ACC112 (cell line): ENCODE measurements around the gene DLG2.

Experiments
- H2AFZ ChIP-seq: fragments of 200-600 bp; sonication (generic); one replicate; pipeline ENCODE4 v1.6.0; 2017; ENCODE audit warnings: antibody characterized with exemption, low read length; ENCODE audit not compliant: unreplicated experiment
- H3K27ac ChIP-seq: fragments of 200-600 bp; sonication (generic); 2 replicates; pipeline ENCODE4 v1.5.1; 2014; ENCODE audit warnings: low read depth, mild to moderate bottlenecking, antibody characterized with exemption, low read length, moderate library complexity
- H3K27me3 ChIP-seq: fragments of 200-600 bp; sonication (generic); 2 replicates; pipeline ENCODE4 v1.6.1; 2014; ENCODE audit warnings: mild to moderate bottlenecking, antibody characterized with exemption, low read length, moderate library complexity, mixed read lengths; ENCODE audit not compliant: insufficient read depth
- H3K36me3 ChIP-seq: fragments of 200-600 bp; sonication (generic); 2 replicates; pipeline ENCODE4 v1.6.1; 2016; ENCODE audit warnings: mild to moderate bottlenecking, antibody characterized with exemption, low read length, moderate library complexity, mixed read lengths; ENCODE audit not compliant: insufficient read depth
- H3K4me1 ChIP-seq: fragments of 200-600 bp; sonication (generic); one replicate; pipeline ENCODE4 v1.6.1; 2016; ENCODE audit warnings: low read length, mixed read lengths; ENCODE audit not compliant: insufficient read depth, unreplicated experiment, control insufficient read depth
- H3K4me3 ChIP-seq: fragments of 200-600 bp; sonication (generic); 2 replicates; pipeline ENCODE4 v1.5.1; 2014; ENCODE audit warnings: mild to moderate bottlenecking, low read depth, low read length
- H3K79me2 ChIP-seq: fragments of 200-600 bp; sonication (generic); one replicate; pipeline ENCODE4 v1.6.0; 2016; ENCODE audit warnings: low read length; ENCODE audit not compliant: control insufficient read depth, unreplicated experiment, insufficient read depth

DLG2 gene

GRCh38 chr11:84828616-84829015 lies 798.5 kb downstream of the DLG2 start:
- H3K79me2 ChIP-seq: no peaks in the 10 kb centered on the region
- no peaks in the 10 kb centered on the region for H3K36me3 ChIP-seq
- H2AFZ ChIP-seq: no peak overlapping the region
- H3K4me1 ChIP-seq: no peaks in the 10 kb centered on the region
- no peaks in the 10 kb centered on the region for H3K27me3 ChIP-seq
- H3K4me3 ChIP-seq: no peak overlapping the region
- no peak overlapping the region for H3K27ac ChIP-seq

GRCh38 chr11:84825106-84825660 lies 802.0 kb downstream of the DLG2 start:
- Histone ChIP-seq H3K4me3 (no peak overlapping the region), H2AFZ (no peak overlapping the region), H3K79me2 (no peaks in the 10 kb centered on the region), H3K36me3 (no peaks in the 10 kb centered on the region), H3K27ac (no peak overlapping the region), H3K4me1 (no peaks in the 10 kb centered on the region), H3K27me3 (no peaks in the 10 kb centered on the region)

DNA sequence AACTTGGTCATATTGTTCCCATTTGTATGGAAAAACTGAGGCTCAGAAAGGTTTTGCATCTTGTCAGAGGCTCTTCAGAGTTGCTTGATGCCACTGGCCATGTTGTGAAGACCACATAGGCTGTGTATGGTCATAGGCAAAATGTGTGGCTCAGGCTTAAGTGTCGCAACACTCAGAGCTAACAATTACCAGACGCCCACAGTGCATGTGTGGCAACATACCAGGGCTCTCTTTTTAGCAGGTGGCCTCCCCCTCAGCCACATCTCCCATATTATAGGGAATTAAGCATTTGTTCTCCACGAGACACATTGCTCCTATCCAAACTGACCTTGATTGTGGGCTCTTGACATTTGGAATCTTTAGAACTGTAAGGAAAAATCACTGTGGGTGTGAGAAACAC lies 802.5 kb downstream of the DLG2 start:
- no peaks in the 10 kb centered on the region for H3K79me2 ChIP-seq
- H3K27me3 ChIP-seq: no peaks in the 10 kb centered on the region
- no peak overlapping the region for H2AFZ ChIP-seq
- H3K27ac ChIP-seq: no peak overlapping the region
- H3K36me3 ChIP-seq: no peaks in the 10 kb centered on the region
- H3K4me3 ChIP-seq: no peak overlapping the region
- peaks cover under 1% of the 10 kb centered on the region for H3K4me1 ChIP-seq

GRCh38 chr11:84819537-84819936 lies 807.6 kb downstream of the DLG2 start:
- Histone ChIP-seq H3K4me3 (no peak overlapping the region), H3K27me3 (no peaks in the 10 kb centered on the region), H3K4me1 (peaks cover 11% of the 10 kb centered on the region), H3K36me3 (no peaks in the 10 kb centered on the region), H3K27ac (no peak overlapping the region), H2AFZ (no peak overlapping the region), H3K79me2 (no peaks in the 10 kb centered on the region)

GRCh38 chr11:84819128-84819527 lies 808.0 kb downstream of the DLG2 start:
- Histone ChIP-seq H3K79me2 (no peaks in the 10 kb centered on the region), H3K4me1 (peaks cover 11% of the 10 kb centered on the region), H3K27me3 (no peaks in the 10 kb centered on the region), H3K27ac (no peak overlapping the region), H3K4me3 (no peak overlapping the region), H2AFZ (no peak overlapping the region), H3K36me3 (no peaks in the 10 kb centered on the region)

DNA sequence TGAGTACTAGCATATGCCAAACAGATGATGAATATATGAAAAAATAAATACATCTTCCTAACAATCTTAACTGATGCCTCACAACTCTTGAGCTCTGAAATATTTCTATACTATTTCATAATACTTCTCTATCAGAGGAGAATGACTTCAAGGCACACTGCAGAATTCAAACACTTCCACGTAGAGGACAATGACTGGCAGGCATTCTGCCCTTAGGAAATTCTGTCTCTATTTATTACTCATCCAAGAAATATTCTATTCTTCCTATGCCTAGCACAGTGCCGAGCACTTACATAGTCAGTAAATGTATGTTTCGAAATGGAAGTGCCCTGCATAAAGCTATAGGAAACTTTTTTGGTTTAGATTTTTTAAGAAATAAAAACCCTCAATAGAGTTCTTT lies 809.1 kb downstream of the DLG2 start:
- no peaks in the 10 kb centered on the region for H3K27me3 ChIP-seq
- no peaks in the 10 kb centered on the region for H3K79me2 ChIP-seq
- H3K27ac ChIP-seq: no peak overlapping the region
- H3K4me3 ChIP-seq: no peak overlapping the region
- no peaks in the 10 kb centered on the region for H3K36me3 ChIP-seq
- H2AFZ ChIP-seq: no peak overlapping the region
- peaks cover 11% of the 10 kb centered on the region for H3K4me1 ChIP-seq

DNA sequence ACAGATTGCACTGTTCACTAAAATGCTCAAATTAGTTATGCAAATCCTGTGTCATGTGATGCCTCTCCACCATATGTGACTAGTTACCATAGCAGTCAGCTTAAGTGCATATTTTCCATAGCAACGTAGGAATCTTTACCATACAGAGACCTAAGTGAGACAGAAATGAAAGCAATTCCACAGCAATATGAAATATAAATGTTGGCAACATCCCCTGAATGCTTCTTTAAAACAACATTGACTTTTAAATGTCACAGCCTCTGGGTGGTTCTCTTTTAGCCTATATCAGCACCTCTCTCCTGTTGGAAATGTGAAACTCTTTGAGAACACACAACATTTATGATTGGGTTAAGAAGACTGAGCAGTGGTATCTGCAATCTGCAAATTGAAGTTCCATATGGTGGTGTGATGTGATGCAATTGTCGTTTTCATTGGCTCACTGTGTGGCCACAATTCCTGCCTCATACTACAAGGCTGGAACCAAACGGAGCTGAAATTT lies 814.6 kb downstream of the DLG2 start:
- H3K79me2 ChIP-seq: no peaks in the 10 kb centered on the region
- no peak overlapping the region for H3K4me3 ChIP-seq
- no peaks in the 10 kb centered on the region for H3K36me3 ChIP-seq
- H3K4me1 ChIP-seq: peaks cover 5% of the 10 kb centered on the region
- no peak overlapping the region for H3K27ac ChIP-seq
- no peak overlapping the region for H2AFZ ChIP-seq
- H3K27me3 ChIP-seq: no peaks in the 10 kb centered on the region

DNA sequence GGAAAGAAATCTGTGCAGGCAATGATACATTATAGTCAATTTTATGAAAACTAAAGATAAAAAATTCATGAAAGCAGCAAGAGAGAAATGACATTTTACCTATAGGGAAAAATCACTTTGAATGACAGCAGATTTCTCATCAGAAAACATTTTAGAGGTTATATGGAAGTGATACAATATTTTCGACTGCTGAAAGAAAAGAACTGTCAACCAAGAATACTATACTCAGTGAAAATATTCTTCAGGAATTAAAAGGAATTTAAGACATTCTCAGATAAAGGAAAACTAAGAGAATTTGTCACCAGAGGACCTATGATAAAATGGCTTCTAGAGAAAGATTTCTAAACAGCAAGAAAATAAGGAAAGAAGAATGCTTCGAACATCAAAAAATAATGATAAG lies 820.8 kb downstream of the DLG2 start:
- Histone ChIP-seq H3K4me1 (no peaks in the 10 kb centered on the region), H3K27me3 (no peaks in the 10 kb centered on the region), H3K27ac (no peak overlapping the region), H3K4me3 (no peak overlapping the region), H3K36me3 (no peaks in the 10 kb centered on the region), H3K79me2 (no peaks in the 10 kb centered on the region), H2AFZ (no peak overlapping the region)

GRCh38 chr11:84804041-84804440 lies 823.1 kb downstream of the DLG2 start:
- Histone ChIP-seq H2AFZ (no peak overlapping the region), H3K79me2 (no peaks in the 10 kb centered on the region), H3K4me3 (no peak overlapping the region), H3K36me3 (no peaks in the 10 kb centered on the region), H3K27ac (no peak overlapping the region), H3K4me1 (no peaks in the 10 kb centered on the region), H3K27me3 (no peaks in the 10 kb centered on the region)

DNA sequence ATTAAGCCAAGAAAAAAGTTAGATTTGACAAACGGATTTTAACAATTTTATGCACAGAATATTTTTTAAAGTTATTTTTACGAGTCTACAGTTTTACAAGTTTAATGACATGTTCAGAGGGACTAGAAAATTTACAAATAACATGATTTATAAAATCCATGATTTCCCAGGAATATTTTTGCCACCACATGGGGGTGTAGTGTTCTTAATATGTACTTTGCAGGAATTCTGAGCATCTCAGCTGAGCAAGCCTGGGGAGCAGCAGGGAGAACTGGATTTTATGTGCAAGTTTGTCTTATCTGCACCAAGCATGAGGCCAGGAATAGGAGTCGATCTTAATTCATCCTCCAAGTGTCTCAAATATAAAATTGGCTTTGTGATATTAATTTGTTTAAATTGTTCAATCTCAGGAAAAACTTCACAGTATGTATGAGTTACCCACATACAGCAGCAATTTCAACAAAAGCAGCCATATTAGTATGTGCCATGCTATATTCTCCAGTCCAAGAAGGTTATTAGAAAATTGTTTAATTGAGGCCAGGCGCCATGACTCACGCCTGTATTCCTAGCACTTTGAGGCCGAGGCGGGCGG lies 826.3 kb downstream of the DLG2 start:
- Histone ChIP-seq H3K36me3 (no peaks in the 10 kb centered on the region), H3K27ac (no peak overlapping the region), H3K4me3 (no peak overlapping the region), H3K27me3 (peaks cover 18% of the 10 kb centered on the region; the same call in 1 of the 2 replicates), H2AFZ (no peak overlapping the region), H3K79me2 (no peaks in the 10 kb centered on the region), H3K4me1 (no peaks in the 10 kb centered on the region)

DNA sequence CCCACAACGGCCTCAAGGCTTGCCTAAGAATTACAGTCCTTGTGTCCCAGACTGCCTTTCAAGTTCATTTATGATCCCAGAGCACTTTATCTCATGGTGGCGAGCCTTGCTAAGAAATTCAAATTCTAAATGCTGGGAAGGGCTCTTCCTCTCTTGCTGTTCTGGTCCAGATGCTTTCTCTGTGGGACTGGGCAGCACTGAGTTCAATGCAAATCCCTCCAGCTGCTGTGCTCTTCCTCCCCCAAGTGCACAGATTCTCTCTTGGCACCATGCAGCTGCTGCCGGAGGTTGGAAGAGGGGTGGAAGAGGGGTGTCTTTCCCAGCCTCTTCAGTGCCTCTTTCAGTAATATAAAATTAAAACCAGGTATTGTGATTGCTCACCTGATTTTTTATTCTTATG lies 828.0 kb downstream of the DLG2 start:
- Histone ChIP-seq H3K79me2 (no peaks in the 10 kb centered on the region), H3K27ac (no peak overlapping the region), H2AFZ (no peak overlapping the region), H3K27me3 (peaks cover 23% of the 10 kb centered on the region; the same call in 1 of the 2 replicates), H3K4me3 (no peak overlapping the region), H3K36me3 (no peaks in the 10 kb centered on the region), H3K4me1 (no peaks in the 10 kb centered on the region)
